MCF 10A (cell line): ENCODE measurements around the gene TTC31. TPM values are rescaled to one million over a fixed set of nuclear protein-coding genes. Genes with fewer than 3 reads are reported as not detected.

Source experiments
- BruUV-seq: library from RNA; stranded (reverse); fragments of 400-500 nt; replicated peaks from 2 replicates; lab custom pipeline; 2021; lab: Mats Ljungman, UMichigan
- CTCF ChIA-PET: fragments of 300-600 bp; sonication (Branson Sonifier 250); formaldehyde crosslinking; extraction: SDS; loops from one replicate; lab custom pipeline; 2021; ENCODE audit warnings: antibody characterized with exemption, inconsistent platforms; lab: Yijun Ruan, JAX
- POLR2A ChIA-PET: fragments of 300-600, 350-650 bp; sonication (Branson Sonifier 250); formaldehyde crosslinking; extraction: SDS; loops from one replicate; lab custom pipeline; 2020; ENCODE audit warnings: antibody characterized with exemption, inconsistent platforms; lab: Yijun Ruan, JAX
- DNase-seq: peaks from one replicate; pipeline ENCODE4 v3.0.0-alpha.2; 2018; ENCODE audit not compliant: unreplicated experiment
- H3K27ac Mint-ChIP-seq: one replicate; pipeline ENCODE4 v1.8.0; 2022; ENCODE audit warnings: mild to moderate bottlenecking, low read depth, mixed read lengths; ENCODE audit not compliant: unreplicated experiment
- H3K27me3 Mint-ChIP-seq: one replicate; pipeline ENCODE4 v1.8.0; 2022; ENCODE audit warnings: mixed read lengths; ENCODE audit not compliant: insufficient read depth, unreplicated experiment
- H3K36me3 Mint-ChIP-seq: one replicate; pipeline ENCODE4 v1.8.0; 2022; ENCODE audit warnings: mild to moderate bottlenecking, moderate library complexity, mixed read lengths; ENCODE audit not compliant: insufficient read depth, unreplicated experiment
- H3K4me1 Mint-ChIP-seq: one replicate; pipeline ENCODE4 v1.8.0; 2022; ENCODE audit warnings: mixed read lengths; ENCODE audit not compliant: insufficient read depth, unreplicated experiment
- H3K4me3 Mint-ChIP-seq: one replicate; pipeline ENCODE4 v1.8.0; 2022; ENCODE audit warnings: mild to moderate bottlenecking, moderate library complexity, mixed read lengths; ENCODE audit not compliant: unreplicated experiment
- H3K9me3 Mint-ChIP-seq: one replicate; pipeline ENCODE4 v1.8.0; 2022; ENCODE audit warnings: mixed read lengths; ENCODE audit not compliant: unreplicated experiment
- intact Hi-C: fragments of 100-400 bp; cut with micrococcal nuclease; formaldehyde crosslinking; loops from 2 replicates; pipeline ENCODE4 v1.14.1; 2022
- total RNA-seq: library from RNA; stranded (reverse); gene quantifications from 2 replicates; pipeline ENCODE4 v1.2.3, GENCODE V29; 2022
- TF ChIP-seq, protein P1 (sequence below): fragments of 200-600 bp; IDR thresholded peaks from one replicate; pipeline ENCODE4 v1.8.0; 2022; ENCODE audit warnings: antibody characterized with exemption, mild to moderate bottlenecking; ENCODE audit not compliant: unreplicated experiment

TTC31 gene
- total RNA-seq, 1 experiment from 2014 or later = 17.6 TPM

DNA sequence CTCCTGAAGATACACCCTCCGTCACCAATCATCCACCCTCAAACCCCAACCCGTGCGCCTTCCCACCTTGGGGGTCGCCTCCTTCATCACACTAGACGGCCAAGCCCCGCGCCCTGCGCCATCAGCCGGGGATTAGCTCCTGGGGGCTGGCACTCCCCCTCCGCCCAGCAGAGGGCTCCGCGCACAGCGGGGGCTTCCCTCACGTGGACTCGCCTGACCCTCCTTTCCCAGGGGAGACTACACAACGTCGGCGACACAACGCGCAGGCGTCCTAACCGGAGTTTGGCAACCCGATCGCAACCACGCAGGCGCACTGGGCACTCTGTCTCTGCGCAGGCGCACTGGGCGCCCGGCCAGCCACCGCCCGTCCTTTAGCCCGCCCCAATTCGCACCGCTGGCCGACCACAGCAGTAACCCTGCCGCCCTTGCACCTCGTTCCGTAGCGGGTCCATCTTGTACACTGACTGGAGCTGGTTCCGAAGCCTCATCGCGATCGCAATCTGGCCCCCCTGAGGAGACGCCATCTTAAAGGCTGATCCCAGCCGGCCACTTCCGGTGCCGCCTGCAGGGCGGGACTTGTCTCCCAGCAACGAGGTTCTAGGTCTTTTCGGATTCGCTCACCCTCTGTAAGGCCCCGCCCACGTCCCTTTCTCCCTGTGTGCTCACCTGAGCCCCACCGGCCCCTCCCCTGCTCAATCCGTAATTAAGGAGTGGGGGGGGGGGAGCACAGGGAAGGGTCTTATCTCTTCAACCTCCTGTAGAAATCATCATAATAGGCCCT, 24.5 kb downstream of the TTC31 start, which contains the start of gene PCGF1:
TSS of gene PCGF1 (minus strand) at position 551 of the 781 bp plus-strand sequence. CDS start at position 524, 27 bp downstream.
- BruUV-seq = no TSS peak
- no peaks in the 10 kb centered on the region for H3K27me3 Mint-ChIP-seq
- DNase-seq = peak; percentile 98
- peaks cover 28% of the 10 kb centered on the region for H3K4me1 Mint-ChIP-seq
- peak within 1 kb of the TSS; percentile 98 for H3K27ac Mint-ChIP-seq
- no peaks in the 10 kb centered on the region for H3K9me3 Mint-ChIP-seq
- peaks cover 46% of the 10 kb centered on the region for H3K36me3 Mint-ChIP-seq
- H3K4me3 Mint-ChIP-seq = peak within 1 kb of the TSS; percentile 88
- TF ChIP-seq, protein P1, sequence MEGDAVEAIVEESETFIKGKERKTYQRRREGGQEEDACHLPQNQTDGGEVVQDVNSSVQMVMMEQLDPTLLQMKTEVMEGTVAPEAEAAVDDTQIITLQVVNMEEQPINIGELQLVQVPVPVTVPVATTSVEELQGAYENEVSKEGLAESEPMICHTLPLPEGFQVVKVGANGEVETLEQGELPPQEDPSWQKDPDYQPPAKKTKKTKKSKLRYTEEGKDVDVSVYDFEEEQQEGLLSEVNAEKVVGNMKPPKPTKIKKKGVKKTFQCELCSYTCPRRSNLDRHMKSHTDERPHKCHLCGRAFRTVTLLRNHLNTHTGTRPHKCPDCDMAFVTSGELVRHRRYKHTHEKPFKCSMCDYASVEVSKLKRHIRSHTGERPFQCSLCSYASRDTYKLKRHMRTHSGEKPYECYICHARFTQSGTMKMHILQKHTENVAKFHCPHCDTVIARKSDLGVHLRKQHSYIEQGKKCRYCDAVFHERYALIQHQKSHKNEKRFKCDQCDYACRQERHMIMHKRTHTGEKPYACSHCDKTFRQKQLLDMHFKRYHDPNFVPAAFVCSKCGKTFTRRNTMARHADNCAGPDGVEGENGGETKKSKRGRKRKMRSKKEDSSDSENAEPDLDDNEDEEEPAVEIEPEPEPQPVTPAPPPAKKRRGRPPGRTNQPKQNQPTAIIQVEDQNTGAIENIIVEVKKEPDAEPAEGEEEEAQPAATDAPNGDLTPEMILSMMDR = no peak
- CTCF ChIA-PET = interaction anchor here (1.1 to 3.5 kb wide), 5 partner anchors 13 to 79 kb away, joined by 4 to 18 read pairs (median 5); partner anchors contain the start of genes CCDC142 and TTC31
- POLR2A ChIA-PET = interaction anchor here (0.6 to 8.6 kb wide), 19 partner anchors 9 to 1264 kb away, joined by 3 to 135 read pairs (median 4); partner anchors contain the start of genes AUP1, CCDC142, DQX1 and HTRA2
- intact Hi-C loops = loop anchor here (1.0 kb wide), 2 partner anchors 22 to 80 kb away; partner anchors contain the start of genes AUP1 and HTRA2

DNA sequence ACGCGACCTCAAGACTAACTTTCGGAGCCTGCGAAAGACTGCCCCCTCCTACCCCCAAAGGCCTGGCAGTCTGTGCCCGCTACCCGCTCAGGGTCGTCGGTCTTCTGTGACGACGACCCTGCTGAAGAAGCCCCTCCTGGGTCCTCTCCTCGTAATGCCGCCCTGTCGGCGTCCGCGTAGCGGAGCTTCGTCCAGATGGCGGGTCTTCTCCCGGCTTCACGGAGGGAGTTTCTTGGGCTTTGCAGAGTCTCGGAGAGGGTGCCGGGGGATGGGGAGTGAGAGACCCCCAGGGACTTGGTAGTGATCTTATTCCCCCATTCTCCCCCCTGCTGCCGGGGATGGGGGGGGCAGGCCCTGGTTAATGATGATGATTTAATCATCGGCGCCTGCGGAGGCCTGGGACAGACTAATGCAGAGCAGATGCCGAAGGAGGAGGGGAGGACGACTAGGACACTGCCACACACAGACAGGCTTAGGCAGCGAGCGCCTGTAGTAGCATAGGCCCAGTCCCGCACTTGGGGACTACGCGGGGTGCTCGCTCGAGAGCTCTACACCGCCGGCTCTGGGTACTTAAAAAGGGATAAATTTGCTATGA, 25.1 kb downstream of the TTC31 start:
- Mint-ChIP-seq H3K36me3 (peaks cover 45% of the 10 kb centered on the region), H3K4me3 (peak overlapping the region; percentile 88), H3K27ac (peak overlapping the region; percentile 98), H3K4me1 (peaks cover 28% of the 10 kb centered on the region), H3K9me3 (no peaks in the 10 kb centered on the region), H3K27me3 (no peaks in the 10 kb centered on the region)
- ChIA-PET CTCF (interaction anchor here (1.0 to 3.5 kb wide), 3 partner anchors 11 to 79 kb away, joined by 3 to 18 read pairs (median 16); partner anchors contain the start of genes CCDC142 and TTC31), POLR2A (interaction anchor here (0.6 to 8.6 kb wide), 12 partner anchors 9 to 362 kb away, joined by 3 to 135 read pairs (median 4); partner anchors contain the start of genes AUP1, CCDC142, DQX1 and HTRA2)
- intact Hi-C loops = loop anchor here (1.0 kb wide), 2 partner anchors 21 to 79 kb away; partner anchors contain the start of genes AUP1 and HTRA2
- BruUV-seq = TSS peak; percentile 78
- TF ChIP-seq, protein P1 = no peak
- DNase-seq = peak; percentile 24

DNA sequence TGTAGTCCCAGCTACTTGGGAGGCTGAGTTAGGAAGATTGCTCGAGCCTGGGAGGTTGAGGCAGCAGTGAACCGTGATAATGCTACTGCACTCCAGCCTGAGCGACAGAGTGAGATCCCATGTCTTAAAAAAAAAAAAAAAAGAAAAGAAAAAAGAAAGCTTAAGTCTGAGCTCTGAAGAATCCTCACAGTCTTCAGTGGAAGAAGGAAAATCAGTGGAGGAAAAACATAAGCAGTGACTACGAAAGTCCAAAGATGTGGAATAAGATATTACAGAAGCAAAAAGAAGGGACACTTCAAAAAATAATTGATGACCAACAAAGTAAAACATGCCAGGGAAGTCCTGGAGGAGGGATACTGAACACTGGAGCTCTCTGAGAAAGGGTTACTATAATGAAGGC, 27.4 kb downstream of the TTC31 start:
- Mint-ChIP-seq H3K4me1 (peaks cover 20% of the 10 kb centered on the region), H3K27me3 (no peaks in the 10 kb centered on the region), H3K9me3 (no peaks in the 10 kb centered on the region), H3K4me3 (no peak overlapping the region), H3K36me3 (peaks cover 23% of the 10 kb centered on the region), H3K27ac (no peak overlapping the region)
- POLR2A ChIA-PET = interaction anchor here (0.8 to 8.6 kb wide), 3 partner anchors 10 to 65 kb away, joined by 3 to 135 read pairs (median 4); partner anchors contain the start of genes AUP1, DQX1 and HTRA2
- intact Hi-C loops = no loop called here
- BruUV-seq = no TSS peak
- TF ChIP-seq, protein P1 = no peak
- DNase-seq = no peak
- CTCF ChIA-PET = interaction anchor here (0.6 to 3.5 kb wide), 3 partner anchors 27 to 366 kb away, joined by 6 to 16 read pairs (median 8); partner anchors contain the start of genes CCDC142 and TTC31
